ENCODE measurements around the gene MDN1. TPM values are rescaled to one million over a fixed set of nuclear protein-coding genes. Genes with fewer than 3 reads are reported as not detected.

MDN1 gene
- total RNA-seq, 1 donor from 2014 or later = 29.6 TPM

GRCh38 chr6:89689732-89690131 lies 129.9 kb downstream of the MDN1 start:
- intact Hi-C loops (cut with DNase I) = no loop called here
- Histone ChIP-seq H3K9me3 (no peaks in the 10 kb centered on the region), H3K27me3 (ENCODE audit: low read depth) (no peaks in the 10 kb centered on the region), H3K27ac (no peak overlapping the region), H3K4me1 (no peaks in the 10 kb centered on the region), H3K36me3 (peaks cover 100% of the 10 kb centered on the region), H3K4me3 (peak overlapping the region; percentile 9)
- no peak for ATAC-seq
- no peak for DNase-seq
- no peak for TF ChIP-seq CTCF (IDR thresholded peaks at IDR 0.05)

- peaks cover 100% of the 10 kb centered on the region for H3K36me3 ChIP-seq
- no peaks in the 10 kb centered on the region for H3K9me3 ChIP-seq
- H3K4me3 ChIP-seq = no peak overlapping the region
- no peaks in the 10 kb centered on the region for H3K4me1 ChIP-seq
- no peak overlapping the region for H3K27ac ChIP-seq
- ATAC-seq (no peak), DNase-seq (no peak)
- no peak for TF ChIP-seq CTCF (IDR thresholded peaks at IDR 0.05)
- intact Hi-C loops (cut with DNase I) = no loop called here
- no peaks in the 10 kb centered on the region for H3K27me3 ChIP-seq (ENCODE audit: low read depth)
Measured at GRCh38 chr6:89688328-89688727, 131.3 kb downstream of the MDN1 start.

- H3K9me3 ChIP-seq = no peaks in the 10 kb centered on the region
- no peak for DNase-seq
- H3K27ac ChIP-seq = no peak overlapping the region
- H3K27me3 ChIP-seq (ENCODE audit: low read depth) = no peaks in the 10 kb centered on the region
- ATAC-seq = no peak
- intact Hi-C loops (cut with DNase I) = no loop called here
- H3K4me3 ChIP-seq = no peak overlapping the region
- no peaks in the 10 kb centered on the region for H3K4me1 ChIP-seq
- H3K36me3 ChIP-seq = peaks cover 100% of the 10 kb centered on the region
- no peak for TF ChIP-seq CTCF (IDR thresholded peaks at IDR 0.05)
Measured at GRCh38 chr6:89685311-89685710, 134.3 kb downstream of the MDN1 start.

- Histone ChIP-seq H3K36me3 (peaks cover 100% of the 10 kb centered on the region), H3K9me3 (no peaks in the 10 kb centered on the region), H3K27ac (no peak overlapping the region), H3K4me1 (no peaks in the 10 kb centered on the region), H3K4me3 (no peak overlapping the region), H3K27me3 (ENCODE audit: low read depth) (no peaks in the 10 kb centered on the region)
- intact Hi-C loops (cut with DNase I) = no loop called here
- no peak for DNase-seq
- TF ChIP-seq CTCF (IDR thresholded peaks at IDR 0.05) = no peak
- ATAC-seq = no peak
Measured at GRCh38 chr6:89682991-89683390, 136.6 kb downstream of the MDN1 start.

- no peak overlapping the region for H3K27ac ChIP-seq
- no peak overlapping the region for H3K4me3 ChIP-seq
- H3K4me1 ChIP-seq = no peaks in the 10 kb centered on the region
- no peaks in the 10 kb centered on the region for H3K27me3 ChIP-seq (ENCODE audit: low read depth)
- no peak for ATAC-seq
- no peak for DNase-seq
- H3K36me3 ChIP-seq = peaks cover 100% of the 10 kb centered on the region
- H3K9me3 ChIP-seq = no peaks in the 10 kb centered on the region
- TF ChIP-seq CTCF (IDR thresholded peaks at IDR 0.05) = no peak
- intact Hi-C loops (cut with DNase I) = no loop called here
Measured at GRCh38 chr6:89681983-89682564, 137.5 kb downstream of the MDN1 start.

Data from lower lobe of right lung (tissue), 2 donors.